ENCODE measurements around the gene ZDHHC7.

- no peak for TF ChIP-seq CTCF (IDR thresholded peaks at IDR 0.05; ENCODE audit: low read length)
- no peak for TF ChIP-seq EZH2 (IDR thresholded peaks at IDR 0.05; ENCODE audit: borderline replicate concordance, low read length)
Measured at GRCh38 chr16:84940670-84941551, 70.4 kb downstream of the ZDHHC7 start.

Measured in OCI-LY1 (cell line).